Thoracic aorta (tissue), 2 donors: ENCODE data around the gene ARIH2. TPM values are rescaled to one million over a fixed set of nuclear protein-coding genes. Genes with fewer than 3 reads are reported as not detected.

Experiments used
- ATAC-seq: fragments of 150-250 bp; one replicate; pipeline ENCODE4 v1.8.0; 2017; ENCODE audit warnings: low read depth; ENCODE audit not compliant: insufficient number of reproducible peaks, low FRiP score
- DNase-seq: peaks from one replicate; pipeline ENCODE4 v3.0.0-alpha.2; 2020; ENCODE audit warnings: low spot score
- H3K27ac ChIP-seq, 2 donors: fragments of 200-600 bp; sonication (generic); 1 replicate in 1 of 2; 2 replicates in 1 of 2; pipeline ENCODE4 v1.5.1; 2016; ENCODE audit warnings: mild to moderate bottlenecking in 2 of 2, moderate library complexity in 2 of 2
- H3K27me3 ChIP-seq: fragments of 200-600 bp; sonication (generic); replicated peaks from 2 replicates; pipeline ENCODE4 v1.6.0; 2016; ENCODE audit warnings: mild to moderate bottlenecking; ENCODE audit not compliant: insufficient read depth
- H3K36me3 ChIP-seq: fragments of 200-600 bp; sonication (generic); one replicate; pipeline ENCODE4 v1.5.1; 2016
- H3K4me1 ChIP-seq, 2 donors: fragments of 200-600 bp; sonication (generic); 1 replicate in 1 of 2; 2 replicates in 1 of 2; pipeline versions ENCODE4 v1.5.1 to v1.6.0; 2016; ENCODE audit warnings: low read depth in 2 of 2, mild to moderate bottlenecking in 1 of 2; ENCODE audit not compliant: control insufficient read depth in 1 of 2
- H3K4me3 ChIP-seq: fragments of 200-600 bp; sonication (generic); 2 replicates; pipeline ENCODE4 v1.5.1; 2016; ENCODE audit warnings: mild to moderate bottlenecking
- H3K9me3 ChIP-seq: fragments of 200-600 bp; sonication (generic); 2 replicates; pipeline ENCODE4 v1.5.1; 2016
- CTCF ChIP-seq: fragments of 200-600 bp; sonication (generic); IDR thresholded peaks from one replicate; pipeline ENCODE4 v1.5.1; 2019; ENCODE audit warnings: antibody characterized with exemption
- total RNA-seq, 2 donors: library from RNA; depleted of rRNA; stranded (reverse); fragments of >200 nt; gene quantifications; one replicate each; pipeline versions ENCODE4 v1.1.0 to v1.2.3, GENCODE V29; 2016

The ARIH2 gene
- total RNA-seq, 2 donors from 2014 or later, result 90.4 to 162 TPM

GRCh38 chr3:49027634-49028033 lies 109.0 kb downstream of the ARIH2 start:
- peaks cover 7 to 22% of the 10 kb centered on the region in 2 donors for H3K4me1 ChIP-seq
- no peaks in the 10 kb centered on the region for H3K9me3 ChIP-seq
- no peak overlapping the region for H3K4me3 ChIP-seq
- H3K36me3 ChIP-seq, result peaks cover 42% of the 10 kb centered on the region
- ATAC-seq (no peak), DNase-seq (no peak)
- no peaks in the 10 kb centered on the region for H3K27me3 ChIP-seq
- peak overlapping the region in 1 of 2 donors; percentile 87 for H3K27ac ChIP-seq
- TF ChIP-seq CTCF, result no peak

GRCh38 chr3:49028298-49028672 lies 109.6 kb downstream of the ARIH2 start:
- H3K27ac ChIP-seq, result peak overlapping the region; percentile 87 to 91
- no peak for TF ChIP-seq CTCF
- H3K4me1 ChIP-seq, result peaks cover under 1 to 16% of the 10 kb centered on the region in 2 donors
- H3K4me3 ChIP-seq, result peak overlapping the region; percentile 82
- H3K36me3 ChIP-seq, result peaks cover 43% of the 10 kb centered on the region
- no peaks in the 10 kb centered on the region for H3K9me3 ChIP-seq
- no peaks in the 10 kb centered on the region for H3K27me3 ChIP-seq
- no peak for DNase-seq
- no peak for ATAC-seq

DNA sequence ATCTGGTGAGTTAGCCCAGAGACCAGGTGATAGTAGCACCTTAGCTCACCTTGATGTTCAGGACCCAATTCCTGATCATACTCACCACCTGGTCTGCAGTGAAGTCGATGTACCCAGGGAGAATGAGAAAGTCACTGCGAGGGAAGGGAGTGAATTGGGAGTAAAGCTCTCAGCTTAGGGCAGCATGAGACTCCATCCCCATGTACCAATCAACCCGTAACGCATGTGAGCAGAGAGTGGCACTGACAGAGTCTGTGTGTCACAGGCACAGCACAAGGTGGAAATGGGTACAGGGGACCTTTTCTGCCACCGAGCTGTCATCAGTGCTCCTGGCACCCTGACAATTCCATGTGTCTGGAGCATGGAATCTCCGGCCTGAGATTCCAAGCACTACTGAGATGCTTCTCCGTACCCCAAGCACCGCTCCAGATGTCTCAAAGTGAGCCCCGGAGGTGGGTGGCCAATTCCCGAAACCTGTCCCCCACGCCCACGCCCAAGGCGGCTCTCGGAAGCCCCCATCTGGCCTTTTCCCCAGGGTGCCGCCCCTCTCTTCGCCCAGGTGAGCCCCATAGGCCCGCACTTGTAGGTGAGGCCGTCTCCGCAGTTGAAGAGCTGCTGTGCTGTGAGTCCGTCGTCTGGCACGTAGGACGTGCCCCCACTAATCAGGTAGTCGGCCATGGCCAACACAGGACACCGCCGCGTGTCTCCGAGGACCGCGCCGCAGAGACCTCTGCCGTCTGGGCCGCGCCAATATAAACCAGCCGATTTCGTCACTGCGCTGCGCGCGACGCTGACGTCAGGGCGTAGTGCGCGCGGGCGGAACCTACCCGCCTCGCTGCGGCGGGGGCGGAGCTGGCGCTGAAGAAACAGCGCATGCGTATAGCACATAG lies 110.3 kb downstream of the ARIH2 start, which contains the start of gene IMPDH2:
Gene IMPDH2, minus strand, starts transcription at position 726 of the 890 bp plus-strand sequence. Its CDS starts 48 bp downstream, at position 678.
- no peaks in the 10 kb centered on the region for H3K9me3 ChIP-seq
- TF ChIP-seq CTCF, result no peak
- H3K4me1 ChIP-seq, result peaks cover 0 to 14% of the 10 kb centered on the region in 2 donors
- peak; percentile 62 for DNase-seq
- no peaks in the 10 kb centered on the region for H3K27me3 ChIP-seq
- peak within 1 kb of the TSS; percentile 87 to 91 for H3K27ac ChIP-seq
- peaks cover 38% of the 10 kb centered on the region for H3K36me3 ChIP-seq
- peak; percentile 70 for ATAC-seq
- peak within 1 kb of the TSS; percentile 82 for H3K4me3 ChIP-seq

- TF ChIP-seq CTCF, result no peak
- Histone ChIP-seq H3K4me1 (peaks cover 0 to 14% of the 10 kb centered on the region in 2 donors), H3K27ac (peak overlapping the region; percentile 44 to 91), H3K9me3 (no peaks in the 10 kb centered on the region), H3K4me3 (peak overlapping the region; percentile 82), H3K27me3 (no peaks in the 10 kb centered on the region), H3K36me3 (peaks cover 32% of the 10 kb centered on the region)
- ATAC-seq, result no peak
- no peak for DNase-seq
Measured at GRCh38 chr3:49029563-49029884, 110.9 kb downstream of the ARIH2 start.

GRCh38 chr3:49030321-49030720 lies 111.7 kb downstream of the ARIH2 start:
- Histone ChIP-seq H3K4me1 (peaks cover 0 to 14% of the 10 kb centered on the region in 2 donors), H3K36me3 (peaks cover 24% of the 10 kb centered on the region), H3K9me3 (no peaks in the 10 kb centered on the region), H3K4me3 (no peak overlapping the region), H3K27ac (no peak overlapping the region), H3K27me3 (no peaks in the 10 kb centered on the region)
- DNase-seq (no peak), ATAC-seq (no peak)
- no peak for TF ChIP-seq CTCF
